Bronchial epithelial cell (primary cell): ENCODE data around the gene CYTIP. TPM values are rescaled to one million over a fixed set of nuclear protein-coding genes. Genes with fewer than 3 reads are reported as not detected.
A peak's percentile ranks its signal among the peaks of the same experiment; 100 is the strongest.

Source experiments
- DNase-seq: peaks from one replicate; pipeline ENCODE4 v3.0.0-alpha.2; 2010; ENCODE audit warnings: low read depth
- FAIRE-seq: peaks from 2 replicates; lab custom pipeline; 2011; peaks lifted over from hg19 to GRCh38; lab: Jason Lieb, UNC
- H3K27me3 ChIP-seq: 2 replicates; pipeline ENCODE4 v1.5.1; 2011; ENCODE audit warnings: low read length; ENCODE audit not compliant: control insufficient read depth, insufficient read depth
- H3K36me3 ChIP-seq: 2 replicates; pipeline ENCODE4 v1.5.1; 2011; ENCODE audit warnings: low read length; ENCODE audit not compliant: control insufficient read depth, insufficient read depth
- H3K4me3 ChIP-seq: 2 replicates; pipeline ENCODE4 v1.5.1; 2011; ENCODE audit warnings: mild to moderate bottlenecking, low read depth, low read length, control low read depth
- total RNA-seq: library from RNA; depleted of rRNA; stranded (reverse); fragments of >200 nt; gene quantifications from 2 replicates; pipeline ENCODE4 v1.2.1, GENCODE V29; 2014
- TF ChIP-seq, protein P1 (sequence below): IDR thresholded peaks from 2 replicates; pipeline ENCODE4 v1.5.1; 2011; ENCODE audit warnings: mild to moderate bottlenecking, moderate library complexity, low read length, control low read depth, inconsistent platforms; ENCODE audit not compliant: insufficient read depth, severe bottlenecking

The CYTIP gene
- total RNA-seq, 1 donor from 2014 or later: not detected

GRCh38 chr2:157395811-157396210 lies 48.1 kb downstream of the CYTIP start:
- no peaks in the 10 kb centered on the region for H3K27me3 ChIP-seq
- TF ChIP-seq, protein P1, sequence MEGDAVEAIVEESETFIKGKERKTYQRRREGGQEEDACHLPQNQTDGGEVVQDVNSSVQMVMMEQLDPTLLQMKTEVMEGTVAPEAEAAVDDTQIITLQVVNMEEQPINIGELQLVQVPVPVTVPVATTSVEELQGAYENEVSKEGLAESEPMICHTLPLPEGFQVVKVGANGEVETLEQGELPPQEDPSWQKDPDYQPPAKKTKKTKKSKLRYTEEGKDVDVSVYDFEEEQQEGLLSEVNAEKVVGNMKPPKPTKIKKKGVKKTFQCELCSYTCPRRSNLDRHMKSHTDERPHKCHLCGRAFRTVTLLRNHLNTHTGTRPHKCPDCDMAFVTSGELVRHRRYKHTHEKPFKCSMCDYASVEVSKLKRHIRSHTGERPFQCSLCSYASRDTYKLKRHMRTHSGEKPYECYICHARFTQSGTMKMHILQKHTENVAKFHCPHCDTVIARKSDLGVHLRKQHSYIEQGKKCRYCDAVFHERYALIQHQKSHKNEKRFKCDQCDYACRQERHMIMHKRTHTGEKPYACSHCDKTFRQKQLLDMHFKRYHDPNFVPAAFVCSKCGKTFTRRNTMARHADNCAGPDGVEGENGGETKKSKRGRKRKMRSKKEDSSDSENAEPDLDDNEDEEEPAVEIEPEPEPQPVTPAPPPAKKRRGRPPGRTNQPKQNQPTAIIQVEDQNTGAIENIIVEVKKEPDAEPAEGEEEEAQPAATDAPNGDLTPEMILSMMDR: no peak
- DNase-seq (peak; percentile 71), FAIRE-seq (no peak)
- no peak overlapping the region for H3K4me3 ChIP-seq
- no peaks in the 10 kb centered on the region for H3K36me3 ChIP-seq

DNA sequence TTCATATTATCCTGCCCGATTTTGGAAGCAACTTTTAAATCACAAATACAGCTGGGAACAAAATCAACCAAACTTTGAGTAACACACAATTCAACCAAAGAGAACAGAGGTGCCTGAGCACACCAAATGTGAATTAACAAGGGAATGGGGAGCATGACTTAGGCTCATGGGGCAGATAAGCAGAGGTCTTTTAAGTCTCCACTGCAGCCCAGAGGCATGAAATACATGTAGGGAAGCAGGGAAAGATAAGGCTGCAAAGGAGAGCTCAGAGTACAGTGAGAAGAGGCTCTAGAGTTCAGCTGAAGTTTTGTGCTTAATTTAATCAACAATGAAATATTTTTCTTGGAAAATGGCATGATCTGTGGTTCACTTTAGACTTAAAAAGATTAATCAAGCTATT lies 49.0 kb downstream of the CYTIP start:
- Histone ChIP-seq H3K4me3 (no peak overlapping the region), H3K36me3 (no peaks in the 10 kb centered on the region), H3K27me3 (no peaks in the 10 kb centered on the region)
- DNase-seq: no peak
- TF ChIP-seq, protein P1: no peak
- no peak for FAIRE-seq

- no peaks in the 10 kb centered on the region for H3K36me3 ChIP-seq
- DNase-seq (no peak), FAIRE-seq (no peak)
- no peaks in the 10 kb centered on the region for H3K27me3 ChIP-seq
- TF ChIP-seq, protein P1: no peak
- H3K4me3 ChIP-seq: no peak overlapping the region
Observed at GRCh38 chr2:157393348-157393747, 50.5 kb downstream of the CYTIP start.

- Histone ChIP-seq H3K36me3 (no peaks in the 10 kb centered on the region), H3K4me3 (no peak overlapping the region), H3K27me3 (no peaks in the 10 kb centered on the region)
- DNase-seq (no peak), FAIRE-seq (no peak)
- TF ChIP-seq, protein P1: no peak
Observed at GRCh38 chr2:157388827-157389226, 55.1 kb downstream of the CYTIP start.

- TF ChIP-seq, protein P1: no peak
- DNase-seq (no peak), FAIRE-seq (no peak)
- H3K4me3 ChIP-seq: no peak overlapping the region
- H3K36me3 ChIP-seq: no peaks in the 10 kb centered on the region
- no peaks in the 10 kb centered on the region for H3K27me3 ChIP-seq
Observed at GRCh38 chr2:157386747-157387146, 57.1 kb downstream of the CYTIP start.

GRCh38 chr2:157386247-157386646 lies 57.6 kb downstream of the CYTIP start:
- FAIRE-seq: no peak
- no peak for DNase-seq
- TF ChIP-seq, protein P1: no peak
- no peaks in the 10 kb centered on the region for H3K36me3 ChIP-seq
- H3K27me3 ChIP-seq: no peaks in the 10 kb centered on the region
- no peak overlapping the region for H3K4me3 ChIP-seq
